Measurements from ENCODE around the gene SLC44A3.

SLC44A3 gene

GRCh38 chr1:94874423-94874822 lies 54.3 kb downstream of the SLC44A3 start:
- no peak for DNase-seq
- no peak for ATAC-seq

GRCh38 chr1:94875794-94876193 lies 55.6 kb downstream of the SLC44A3 start:
- no peak for ATAC-seq

GRCh38 chr1:94876362-94876761 lies 56.2 kb downstream of the SLC44A3 start:
- no peak for ATAC-seq

More at GRCh38 chr1:94875794-94876193, 55.6 kb downstream of the SLC44A3 start:
- DNase-seq, result no peak

GRCh38 chr1:94878329-94878728 lies 58.2 kb downstream of the SLC44A3 start:
- ATAC-seq (no peak), DNase-seq (no peak)

More at GRCh38 chr1:94876362-94876761, 56.2 kb downstream of the SLC44A3 start:
- DNase-seq, result no peak

- DNase-seq (no peak), ATAC-seq (peak; percentile 82)
Measured at GRCh38 chr1:94883691-94884090, 63.5 kb downstream of the SLC44A3 start.

GRCh38 chr1:94884106-94884505 lies 63.9 kb downstream of the SLC44A3 start:
- ATAC-seq (no peak), DNase-seq (no peak)

GRCh38 chr1:94884507-94884906 lies 64.3 kb downstream of the SLC44A3 start:
- DNase-seq, result no peak

GRCh38 chr1:94886361-94886760 lies 66.2 kb downstream of the SLC44A3 start:
- no peak for ATAC-seq
- no peak for DNase-seq

More at GRCh38 chr1:94884507-94884906, 64.3 kb downstream of the SLC44A3 start:
- ATAC-seq, result no peak

GRCh38 chr1:94887106-94887505 lies 66.9 kb downstream of the SLC44A3 start:
- no peak for ATAC-seq
- DNase-seq, result no peak

- ATAC-seq (no peak), DNase-seq (no peak)
Measured at GRCh38 chr1:94887603-94888171, 67.5 kb downstream of the SLC44A3 start.

GRCh38 chr1:94888201-94888600 lies 68.0 kb downstream of the SLC44A3 start:
- no peak for ATAC-seq
- DNase-seq, result no peak

- ATAC-seq (no peak), DNase-seq (no peak)
Measured at GRCh38 chr1:94892604-94893254, 72.6 kb downstream of the SLC44A3 start.

GRCh38 chr1:94894630-94895029 lies 74.5 kb downstream of the SLC44A3 start:
- ATAC-seq, result no peak
- no peak for DNase-seq

GRCh38 chr1:94895518-94895917 lies 75.4 kb downstream of the SLC44A3 start:
- no peak for ATAC-seq
- no peak for DNase-seq

- ATAC-seq (no peak), DNase-seq (no peak)
Measured at GRCh38 chr1:94898491-94899385, 78.6 kb downstream of the SLC44A3 start.

GRCh38 chr1:94899756-94900155 lies 79.6 kb downstream of the SLC44A3 start:
- DNase-seq (no peak), ATAC-seq (no peak)

- ATAC-seq, result no peak
- no peak for DNase-seq
Measured at GRCh38 chr1:94901841-94902240, 81.7 kb downstream of the SLC44A3 start.

GRCh38 chr1:94903280-94904009 lies 83.3 kb downstream of the SLC44A3 start:
- DNase-seq (no peak), ATAC-seq (no peak)

GRCh38 chr1:94905207-94905606 lies 85.0 kb downstream of the SLC44A3 start:
- no peak for DNase-seq
- ATAC-seq, result no peak

- ATAC-seq (no peak), DNase-seq (no peak)
Measured at GRCh38 chr1:94906382-94906781, 86.2 kb downstream of the SLC44A3 start.

- ATAC-seq, result no peak
- no peak for DNase-seq
Measured at GRCh38 chr1:94907136-94907535, 87.0 kb downstream of the SLC44A3 start.

- no peak for ATAC-seq
- no peak for DNase-seq
Measured at GRCh38 chr1:94908190-94908589, 88.0 kb downstream of the SLC44A3 start.

Data from stimulated activated naive CD8-positive, alpha-beta T cell treated with anti-CD3 and anti-CD28 coated beads, Interleukin-15, Interleukin-2, amounts not matched to agents 100 U/mL and 50 U/mL, for 24 hours (primary cell).